GM12878 (cell line): ENCODE measurements around the gene PAX2. TPM values are rescaled to one million over a fixed set of nuclear protein-coding genes. Genes with fewer than 3 reads are reported as not detected.

ENCODE experiments used
- ATAC-seq: fragments of 200-7000 bp; cut with Tn5 transposase; 3 replicates; pipeline ENCODE4 v1.9.1; 2020; ENCODE audit warnings: mild to moderate bottlenecking, moderate library complexity
- BruUV-seq: library from RNA; stranded (reverse); fragments of 400-500 nt; replicated peaks from 2 replicates; lab custom pipeline; 2021; lab: Mats Ljungman, UMichigan
- CTCF ChIA-PET: fragments of 300-600 bp; sonication (Branson Sonifier 250); formaldehyde crosslinking; extraction: SDS; loops from one replicate; lab custom pipeline; 2021; ENCODE audit warnings: inconsistent platforms; lab: Yijun Ruan, JAX
- POLR2A ChIA-PET: fragments of 350-600 bp; formaldehyde crosslinking; extraction: SDS; loops from one replicate; lab custom pipeline; 2021; ENCODE audit warnings: inconsistent platforms; lab: Charles Lee
- RAD21 ChIA-PET: fragments of 300-600 bp; sonication (Branson Sonifier 250); formaldehyde crosslinking; loops from one replicate; lab custom pipeline; 2023; ENCODE audit warnings: antibody characterized with exemption; ENCODE audit not compliant: unreplicated experiment; lab: Charles Lee
- SMC1A ChIA-PET: fragments of 300-600 bp; sonication (Branson Sonifier 250); formaldehyde crosslinking; loops from one replicate; lab custom pipeline; 2023; ENCODE audit not compliant: unreplicated experiment, uncharacterized antibody; lab: Charles Lee
- DNase-seq: peaks from one replicate; pipeline ENCODE4 v3.0.0-alpha.2; 2011; ENCODE audit warnings: low read depth, low spot score
- FAIRE-seq: peaks from 3 replicates; lab custom pipeline; 2011; peaks lifted over from hg19 to GRCh38; lab: Jason Lieb, UNC
- H2AFZ ChIP-seq: 2 replicates; pipeline ENCODE4 v1.6.0; 2011; ENCODE audit warnings: low read depth, low read length, control low read depth; ENCODE audit not compliant: control insufficient read depth
- H3K27ac ChIP-seq: 2 replicates; pipeline ENCODE4 v1.5.1; 2011; ENCODE audit warnings: control low read depth; ENCODE audit not compliant: control insufficient read depth, insufficient read depth
- H3K27me3 ChIP-seq, 2 experiments: replicated peaks in 1 of 2; 2 replicates each; pipeline versions ENCODE4 v1.6.0 to v1.6.1; 2011; ENCODE audit warnings: low read length in 1 of 2; ENCODE audit not compliant: control insufficient read depth in 2 of 2, insufficient read depth in 2 of 2
- H3K36me3 ChIP-seq, 2 experiments: 2 replicates each; pipeline ENCODE4 v1.5.1; 2011; ENCODE audit warnings: low read length in 1 of 2; ENCODE audit not compliant: control insufficient read depth in 2 of 2, insufficient read depth in 2 of 2
- H3K4me1 ChIP-seq: 2 replicates; pipeline ENCODE4 v1.6.1; 2011; ENCODE audit warnings: mild to moderate bottlenecking, low read length, moderate library complexity, mixed read lengths; ENCODE audit not compliant: control insufficient read depth, insufficient read depth
- H3K4me2 ChIP-seq: 2 replicates; pipeline ENCODE4 v1.6.0; 2011; ENCODE audit warnings: control low read depth; ENCODE audit not compliant: control insufficient read depth, insufficient read depth
- H3K4me3 ChIP-seq: fragments of 200-600 bp; sonication (generic); 2 replicates; pipeline ENCODE4 v1.5.1; 2016
- H3K79me2 ChIP-seq: 2 replicates; pipeline ENCODE4 v1.6.0; 2011; ENCODE audit warnings: low read length; ENCODE audit not compliant: control insufficient read depth, insufficient read depth
- H3K9ac ChIP-seq: 2 replicates; pipeline ENCODE4 v1.8.0; 2011; ENCODE audit warnings: low read length, control low read depth, mixed read lengths; ENCODE audit not compliant: control insufficient read depth, insufficient read depth
- H3K9me3 ChIP-seq: replicated peaks from 3 replicates; pipeline ENCODE4 v1.5.1; 2011; ENCODE audit warnings: mild to moderate bottlenecking, low read length; ENCODE audit not compliant: control insufficient read depth, insufficient read depth
- H4K20me1 ChIP-seq: 2 replicates; pipeline ENCODE4 v1.6.0; 2011; ENCODE audit not compliant: control insufficient read depth, insufficient read depth
- HCFC1 ChIP-seq: fragments of 150-350 bp; IDR thresholded peaks from 2 replicates; pipeline ENCODE4 v1.6.1; 2014; ENCODE audit warnings: low read length
- IRF4 ChIP-seq: IDR thresholded peaks from 2 replicates; pipeline ENCODE4 v1.6.1; 2011; ENCODE audit warnings: low read depth, low read length
- IRF5 ChIP-seq: fragments of 450-650 bp; IDR thresholded peaks from 2 replicates; pipeline ENCODE4 v1.6.1; 2017; ENCODE audit warnings: borderline replicate concordance
- NFIC ChIP-seq: IDR thresholded peaks from 2 replicates; pipeline ENCODE4 v1.6.1; 2012; ENCODE audit warnings: low read depth, mild to moderate bottlenecking, inconsistent platforms, low read length, moderate library complexity
- NFYB ChIP-seq: IDR thresholded peaks from 2 replicates; pipeline ENCODE4 v1.6.1; 2011; ENCODE audit warnings: low read depth, mild to moderate bottlenecking, low read length, improper control_type of control experiment, moderate library complexity; ENCODE audit not compliant: insufficient read depth
- RFX5 ChIP-seq: IDR thresholded peaks from 2 replicates; pipeline ENCODE4 v1.6.1; 2011; ENCODE audit warnings: low read depth, low read length, improper control_type of control experiment
- SMC3 ChIP-seq: IDR thresholded peaks from 2 replicates; pipeline ENCODE4 v1.6.1; 2011; ENCODE audit warnings: low read length, improper control_type of control experiment, borderline replicate concordance
- SUPT20H ChIP-seq: IDR thresholded peaks from 2 replicates; pipeline ENCODE4 v1.6.1; 2011; ENCODE audit warnings: low read depth, mild to moderate bottlenecking, low read length, moderate library complexity, borderline replicate concordance; ENCODE audit not compliant: control insufficient read depth
- ZSCAN29 ChIP-seq: fragments of 450-650 bp; IDR thresholded peaks from 2 replicates; pipeline ENCODE4 v1.6.1; 2017; ENCODE audit warnings: mild to moderate bottlenecking, moderate library complexity
- WGBS: methylation state at CpG from one replicate; pipeline ENCODE4 v1.1.6; 2016; ENCODE audit warnings: low lambda C conversion rate; ENCODE audit not compliant: insufficient replicate concordance, insufficient coverage; ENCODE audit errors: missing lambda C conversion rate; 5-methylcytosine and 5-hydroxymethylcytosine counted together
- in situ Hi-C: fragments of 300-500 bp; cut with MboI; formaldehyde crosslinking; loops from 9 replicates; pipeline ENCODE4 v1.14.3; 2018; ENCODE audit warnings: mixed read lengths
- intact Hi-C: fragments of 100-400 bp; cut with micrococcal nuclease; formaldehyde crosslinking; loops from one replicate; pipeline ENCODE4 v1.14.2; 2022; ENCODE audit not compliant: unreplicated experiment
- polyA plus RNA-seq, 11 experiments: library from polyadenylated mRNA; depleted of rRNA in 4 of 11; unstranded in 6 of 11; stranded (reverse) in 5 of 11; fragments of >200 nt; fragmentation: Nextera tagmentation in 4 of 11; fragmentation: Illumina TruSeq in 1 of 11; extraction: Ambion mirVana in 4 of 11; extraction: Trizol in 1 of 11; gene quantifications; 1 replicate in 1 of 11; 2 replicates in 10 of 11; pipeline versions ENCODE4 v1.2.1 to v1.2.3, GENCODE V29; 2011 to 2016; ENCODE audit warnings: inconsistent platforms in 2 of 11, missing spikeins in 2 of 11, low read depth in 1 of 11
- total RNA-seq, 4 experiments: library from RNA; depleted of rRNA in 3 of 4; stranded (reverse); fragments of >200 nt in 3 of 4; fragmentation: Illumina TruSeq in 1 of 4; extraction: Trizol in 1 of 4; gene quantifications; 2 replicates each; pipeline versions ENCODE4 v1.2.1 to v1.2.3, GENCODE V29; 2013 to 2021
- TF ChIP-seq, protein P1 (sequence below): fragments of 150-350 bp; IDR thresholded peaks from 2 replicates; pipeline ENCODE4 v1.6.1; 2016; ENCODE audit warnings: low read depth, low read length
- TF ChIP-seq, protein P2 (sequence below): fragments of 450-650 bp; IDR thresholded peaks from 2 replicates; pipeline ENCODE4 v1.6.1; 2017; ENCODE audit warnings: antibody characterized with exemption, mild to moderate bottlenecking, moderate library complexity
- TF ChIP-seq, protein P3 (sequence below): fragments of 450-650 bp; IDR thresholded peaks from 2 replicates; pipeline ENCODE4 v1.6.1; 2016; ENCODE audit warnings: mild to moderate bottlenecking
- TF ChIP-seq, protein P4 (sequence below): IDR thresholded peaks from 2 replicates; pipeline ENCODE4 v1.6.1; 2011; ENCODE audit warnings: borderline replicate concordance, low read depth, mild to moderate bottlenecking, moderate library complexity, low read length; ENCODE audit not compliant: insufficient read depth, poor library complexity, severe bottlenecking

PAX2 gene
- total and polyA plus RNA-seq, 10 of the 15 experiments (the other 5 are each of a cell fraction or from before 2014, with no cell fraction given), result not detected

DNA sequence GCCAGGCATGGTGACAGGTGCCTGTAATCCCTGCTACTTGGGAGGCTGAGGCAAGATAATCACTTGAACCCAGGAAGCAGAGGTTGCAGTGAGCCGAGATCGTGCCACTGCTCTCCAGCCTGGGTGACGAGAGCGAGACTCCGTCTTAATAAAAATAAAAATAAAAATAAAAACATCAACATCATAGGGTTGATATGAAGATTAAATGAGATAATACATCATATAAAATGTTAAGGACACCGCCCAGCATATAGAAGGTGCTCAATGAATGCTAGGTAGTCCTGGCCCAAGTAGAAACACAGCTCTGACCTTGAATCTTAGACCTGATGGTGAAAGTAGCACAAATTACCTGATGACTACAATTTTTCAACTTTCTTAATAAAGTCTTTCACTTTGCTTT, 74.0 kb downstream of the PAX2 start:
- H3K9me3 ChIP-seq, result no peaks in the 10 kb centered on the region
- intact Hi-C loops, result no loop called here
- TF ChIP-seq RFX5 (no peak), NFIC (no peak), IRF5 (no peak), HCFC1 (no peak), NFYB (no peak), ZSCAN29 (no peak), SUPT20H (no peak), IRF4 (no peak), SMC3 (no peak)
- TF ChIP-seq, protein P1, sequence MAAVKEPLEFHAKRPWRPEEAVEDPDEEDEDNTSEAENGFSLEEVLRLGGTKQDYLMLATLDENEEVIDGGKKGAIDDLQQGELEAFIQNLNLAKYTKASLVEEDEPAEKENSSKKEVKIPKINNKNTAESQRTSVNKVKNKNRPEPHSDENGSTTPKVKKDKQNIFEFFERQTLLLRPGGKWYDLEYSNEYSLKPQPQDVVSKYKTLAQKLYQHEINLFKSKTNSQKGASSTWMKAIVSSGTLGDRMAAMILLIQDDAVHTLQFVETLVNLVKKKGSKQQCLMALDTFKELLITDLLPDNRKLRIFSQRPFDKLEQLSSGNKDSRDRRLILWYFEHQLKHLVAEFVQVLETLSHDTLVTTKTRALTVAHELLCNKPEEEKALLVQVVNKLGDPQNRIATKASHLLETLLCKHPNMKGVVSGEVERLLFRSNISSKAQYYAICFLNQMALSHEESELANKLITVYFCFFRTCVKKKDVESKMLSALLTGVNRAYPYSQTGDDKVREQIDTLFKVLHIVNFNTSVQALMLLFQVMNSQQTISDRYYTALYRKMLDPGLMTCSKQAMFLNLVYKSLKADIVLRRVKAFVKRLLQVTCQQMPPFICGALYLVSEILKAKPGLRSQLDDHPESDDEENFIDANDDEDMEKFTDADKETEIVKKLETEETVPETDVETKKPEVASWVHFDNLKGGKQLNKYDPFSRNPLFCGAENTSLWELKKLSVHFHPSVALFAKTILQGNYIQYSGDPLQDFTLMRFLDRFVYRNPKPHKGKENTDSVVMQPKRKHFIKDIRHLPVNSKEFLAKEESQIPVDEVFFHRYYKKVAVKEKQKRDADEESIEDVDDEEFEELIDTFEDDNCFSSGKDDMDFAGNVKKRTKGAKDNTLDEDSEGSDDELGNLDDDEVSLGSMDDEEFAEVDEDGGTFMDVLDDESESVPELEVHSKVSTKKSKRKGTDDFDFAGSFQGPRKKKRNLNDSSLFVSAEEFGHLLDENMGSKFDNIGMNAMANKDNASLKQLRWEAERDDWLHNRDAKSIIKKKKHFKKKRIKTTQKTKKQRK, result no peak
- TF ChIP-seq, protein P2, sequence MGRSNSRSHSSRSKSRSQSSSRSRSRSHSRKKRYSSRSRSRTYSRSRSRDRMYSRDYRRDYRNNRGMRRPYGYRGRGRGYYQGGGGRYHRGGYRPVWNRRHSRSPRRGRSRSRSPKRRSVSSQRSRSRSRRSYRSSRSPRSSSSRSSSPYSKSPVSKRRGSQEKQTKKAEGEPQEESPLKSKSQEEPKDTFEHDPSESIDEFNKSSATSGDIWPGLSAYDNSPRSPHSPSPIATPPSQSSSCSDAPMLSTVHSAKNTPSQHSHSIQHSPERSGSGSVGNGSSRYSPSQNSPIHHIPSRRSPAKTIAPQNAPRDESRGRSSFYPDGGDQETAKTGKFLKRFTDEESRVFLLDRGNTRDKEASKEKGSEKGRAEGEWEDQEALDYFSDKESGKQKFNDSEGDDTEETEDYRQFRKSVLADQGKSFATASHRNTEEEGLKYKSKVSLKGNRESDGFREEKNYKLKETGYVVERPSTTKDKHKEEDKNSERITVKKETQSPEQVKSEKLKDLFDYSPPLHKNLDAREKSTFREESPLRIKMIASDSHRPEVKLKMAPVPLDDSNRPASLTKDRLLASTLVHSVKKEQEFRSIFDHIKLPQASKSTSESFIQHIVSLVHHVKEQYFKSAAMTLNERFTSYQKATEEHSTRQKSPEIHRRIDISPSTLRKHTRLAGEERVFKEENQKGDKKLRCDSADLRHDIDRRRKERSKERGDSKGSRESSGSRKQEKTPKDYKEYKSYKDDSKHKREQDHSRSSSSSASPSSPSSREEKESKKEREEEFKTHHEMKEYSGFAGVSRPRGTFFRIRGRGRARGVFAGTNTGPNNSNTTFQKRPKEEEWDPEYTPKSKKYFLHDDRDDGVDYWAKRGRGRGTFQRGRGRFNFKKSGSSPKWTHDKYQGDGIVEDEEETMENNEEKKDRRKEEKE, result no peak
- TF ChIP-seq, protein P3, sequence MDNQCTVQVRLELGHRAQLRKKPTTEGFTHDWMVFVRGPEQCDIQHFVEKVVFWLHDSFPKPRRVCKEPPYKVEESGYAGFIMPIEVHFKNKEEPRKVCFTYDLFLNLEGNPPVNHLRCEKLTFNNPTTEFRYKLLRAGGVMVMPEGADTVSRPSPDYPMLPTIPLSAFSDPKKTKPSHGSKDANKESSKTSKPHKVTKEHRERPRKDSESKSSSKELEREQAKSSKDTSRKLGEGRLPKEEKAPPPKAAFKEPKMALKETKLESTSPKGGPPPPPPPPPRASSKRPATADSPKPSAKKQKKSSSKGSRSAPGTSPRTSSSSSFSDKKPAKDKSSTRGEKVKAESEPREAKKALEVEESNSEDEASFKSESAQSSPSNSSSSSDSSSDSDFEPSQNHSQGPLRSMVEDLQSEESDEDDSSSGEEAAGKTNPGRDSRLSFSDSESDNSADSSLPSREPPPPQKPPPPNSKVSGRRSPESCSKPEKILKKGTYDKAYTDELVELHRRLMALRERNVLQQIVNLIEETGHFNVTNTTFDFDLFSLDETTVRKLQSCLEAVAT, result no peak
- TF ChIP-seq, protein P4, sequence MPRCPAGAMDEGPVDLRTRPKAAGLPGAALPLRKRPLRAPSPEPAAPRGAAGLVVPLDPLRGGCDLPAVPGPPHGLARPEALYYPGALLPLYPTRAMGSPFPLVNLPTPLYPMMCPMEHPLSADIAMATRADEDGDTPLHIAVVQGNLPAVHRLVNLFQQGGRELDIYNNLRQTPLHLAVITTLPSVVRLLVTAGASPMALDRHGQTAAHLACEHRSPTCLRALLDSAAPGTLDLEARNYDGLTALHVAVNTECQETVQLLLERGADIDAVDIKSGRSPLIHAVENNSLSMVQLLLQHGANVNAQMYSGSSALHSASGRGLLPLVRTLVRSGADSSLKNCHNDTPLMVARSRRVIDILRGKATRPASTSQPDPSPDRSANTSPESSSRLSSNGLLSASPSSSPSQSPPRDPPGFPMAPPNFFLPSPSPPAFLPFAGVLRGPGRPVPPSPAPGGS, result no peak

More for the DNA sequence above, 74.0 kb downstream of the PAX2 start:
- 26% methylated on average over 6 of the region's 6 CpGs for WGBS
- Histone ChIP-seq H3K79me2 (no peaks in the 10 kb centered on the region), H3K4me1 (no peaks in the 10 kb centered on the region), H3K27ac (no peak overlapping the region), H3K27me3 (peaks cover 0 to 3% of the 10 kb centered on the region in 2 experiments), H3K36me3 (no peaks in the 10 kb centered on the region), H2AFZ (no peak overlapping the region), H3K4me2 (no peak overlapping the region), H3K4me3 (no peak overlapping the region), H4K20me1 (no peaks in the 10 kb centered on the region), H3K9ac (no peak overlapping the region)
- ChIA-PET CTCF (no interaction called here), POLR2A (no interaction called here), RAD21 (interaction anchor here (0.6 kb wide), 1 partner anchor 60 kb away, joined by 3 read pairs; no protein-coding TSS in a partner anchor), SMC1A (no interaction called here)
- BruUV-seq, result no TSS peak
- no peak for FAIRE-seq
- no peak for ATAC-seq
- in situ Hi-C loops, result no loop called here
- no peak for DNase-seq
